NCI-H128 (cell line): ENCODE results near the gene AATK.
"Not testable (repeated sequence)": the region's sequence is repeated elsewhere in the genome, so short reads cannot be mapped to it uniquely, and the experiment has no call there.

Experiments used
- DNase-seq: peaks from one replicate; lab custom pipeline; 2025; ENCODE audit not compliant: unreplicated experiment; lab: John Stamatoyannopoulos, UW

The AATK gene

DNA sequence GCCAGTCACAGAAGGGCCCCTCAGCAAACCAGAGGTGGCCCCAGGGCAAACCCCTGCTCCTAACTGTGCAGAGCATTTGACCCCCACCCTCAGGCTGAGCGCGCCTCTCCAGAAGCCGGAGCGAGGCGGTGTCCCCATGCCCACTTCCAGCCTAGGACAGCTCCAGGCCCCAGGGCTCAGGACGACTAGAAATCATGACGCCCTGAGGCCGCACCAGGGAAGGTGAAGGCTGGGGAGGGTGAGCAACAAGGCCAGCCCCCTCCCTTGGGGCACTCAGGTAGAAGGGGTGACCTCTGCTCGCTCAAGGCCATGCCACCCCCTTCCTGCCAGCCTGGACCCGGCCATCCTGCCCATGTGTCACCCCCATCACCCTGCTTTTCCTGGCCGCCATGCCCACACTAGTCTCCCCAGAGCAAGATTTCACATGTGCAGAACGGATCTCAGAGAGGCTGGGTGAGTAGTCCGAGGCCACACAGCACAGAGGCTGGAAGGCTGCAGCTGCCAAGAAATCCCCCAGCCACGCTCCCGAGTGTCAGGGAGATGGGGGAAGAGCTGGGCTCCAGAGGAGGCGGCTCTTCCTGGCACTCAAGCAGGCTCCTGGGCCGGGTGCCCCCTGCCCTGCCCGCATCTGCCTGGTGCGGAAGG is 2.8 kb downstream of the AATK start:
- DNase-seq = no peak

DNA sequence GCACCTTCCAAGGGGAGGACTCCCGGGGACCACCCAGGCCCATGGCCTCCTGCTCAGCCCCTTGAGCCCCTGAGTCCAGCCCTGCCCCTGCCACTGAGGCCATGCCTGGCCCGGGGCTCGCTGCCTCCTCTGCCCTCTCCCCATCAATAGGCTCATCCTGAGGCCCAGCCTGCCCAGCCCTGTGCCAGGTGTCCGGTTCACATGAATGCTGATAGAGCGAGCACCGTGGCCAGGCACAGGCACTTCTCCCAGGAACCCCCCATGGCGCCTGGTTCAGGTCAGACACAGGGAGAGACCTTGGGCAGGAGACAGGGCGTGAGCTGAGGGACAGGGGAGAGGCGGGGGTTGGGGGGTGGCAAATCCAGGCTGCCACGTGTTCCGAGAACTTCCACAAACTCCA is 3.5 kb downstream of the AATK start:
- DNase-seq = no peak

GRCh38 chr17:81161972-81162371 is 4.0 kb downstream of the AATK start:
- DNase-seq = no peak

GRCh38 chr17:81161536-81161935 is 4.5 kb downstream of the AATK start:
- DNase-seq = no peak

GRCh38 chr17:81160747-81161453 is 5.1 kb downstream of the AATK start:
- no peak for DNase-seq

GRCh38 chr17:81160306-81160705 is 5.7 kb downstream of the AATK start:
- no peak for DNase-seq

GRCh38 chr17:81159611-81160265 is 6.3 kb downstream of the AATK start:
- DNase-seq = no peak

GRCh38 chr17:81158688-81159590 is 7.1 kb downstream of the AATK start:
- DNase-seq = no peak

DNA sequence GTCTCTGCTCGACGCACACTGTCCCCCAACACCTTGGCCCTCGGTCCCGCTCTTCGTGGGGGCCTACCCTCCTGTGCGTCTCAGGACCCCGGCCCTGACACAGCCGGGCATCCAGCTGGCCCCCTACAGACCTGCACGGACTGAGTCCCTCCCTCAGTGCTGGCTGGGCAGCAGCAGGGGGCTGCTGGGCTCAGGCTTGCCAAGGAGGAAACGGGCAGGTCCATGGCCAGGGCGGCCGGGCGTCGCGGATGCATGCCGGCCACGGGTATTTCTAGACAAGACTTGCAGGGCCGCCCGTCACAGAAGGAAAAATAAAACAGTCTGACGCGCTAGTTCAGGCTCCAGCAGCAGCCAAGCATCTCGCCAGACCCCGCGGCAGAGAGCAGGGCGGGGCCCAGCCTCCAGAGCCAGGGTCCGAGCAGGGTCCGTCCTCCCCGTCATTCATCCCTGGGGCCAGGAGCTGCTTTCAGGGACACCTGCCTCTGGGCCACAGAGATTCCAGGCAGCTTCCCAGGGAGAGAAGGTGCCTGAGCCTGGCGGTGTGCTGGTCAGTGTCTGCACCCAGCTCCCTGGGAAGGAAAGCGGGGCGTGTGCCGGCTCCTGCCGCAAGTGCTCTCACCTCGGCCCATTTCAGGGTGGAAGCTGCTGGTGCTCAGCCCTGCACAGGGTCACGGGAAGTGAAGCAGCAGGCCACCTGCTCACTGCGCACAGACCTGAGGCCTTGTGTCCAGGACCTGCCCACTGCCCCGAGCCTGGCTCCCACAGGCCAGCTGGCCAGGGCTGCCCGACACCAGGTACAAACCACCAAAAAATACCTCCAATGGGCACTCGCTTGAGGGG is 8.0 kb downstream of the AATK start:
- no peak for DNase-seq

GRCh38 chr17:81156866-81157805 is 8.9 kb downstream of the AATK start:
- DNase-seq = no peak

- no peak for DNase-seq
These were observed 11.1 kb downstream of the AATK start for GRCh38 chr17:81154961-81155360.

DNA sequence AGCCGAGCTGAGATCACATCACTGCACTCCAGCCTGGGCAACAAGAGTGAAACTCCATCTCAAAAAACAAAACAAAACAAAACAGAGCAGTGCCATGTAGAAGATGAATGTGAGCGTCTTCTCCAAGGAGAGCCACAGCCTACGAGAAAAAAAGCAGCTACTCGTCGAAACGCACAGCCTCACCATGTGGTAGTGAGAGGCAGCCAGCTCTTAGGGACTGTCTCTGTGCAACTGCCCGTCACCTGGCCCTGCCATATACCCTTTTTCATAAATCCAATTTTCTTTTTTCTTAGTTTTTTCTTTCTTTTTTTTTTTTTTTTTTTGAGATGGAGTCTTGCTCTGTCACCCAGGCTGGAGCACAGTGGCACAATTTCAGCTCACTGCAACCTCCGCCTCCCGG is 12.0 kb downstream of the AATK start:
- not testable (repeated sequence) for DNase-seq

GRCh38 chr17:81153340-81153803 is 12.6 kb downstream of the AATK start:
- no peak for DNase-seq

DNA sequence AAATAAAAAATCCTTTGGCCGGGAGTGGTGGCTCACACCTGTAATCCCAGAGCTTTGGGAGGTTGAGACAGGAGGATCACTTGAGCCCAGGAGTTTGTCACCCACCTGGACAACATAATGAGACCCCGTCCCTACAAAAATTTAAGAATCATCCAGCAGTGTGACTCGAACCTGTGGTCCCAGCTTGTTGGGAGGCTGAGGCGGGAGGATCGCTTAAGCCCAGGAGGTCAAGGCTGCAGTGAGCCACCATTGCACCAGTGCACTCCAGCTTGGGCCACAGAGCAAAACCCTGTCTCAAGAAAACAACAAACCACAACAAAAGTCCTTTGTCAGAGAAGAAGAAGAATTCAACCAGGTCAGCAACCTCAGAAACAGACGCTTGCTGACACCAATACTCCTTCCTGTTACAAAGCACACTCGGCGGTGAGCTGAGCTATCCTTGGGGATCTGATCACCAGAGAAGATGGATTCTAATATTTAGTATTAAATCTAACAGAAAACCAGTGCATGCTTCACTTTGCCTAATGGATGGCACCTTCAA is 13.7 kb downstream of the AATK start:
- DNase-seq = no peak

DNA sequence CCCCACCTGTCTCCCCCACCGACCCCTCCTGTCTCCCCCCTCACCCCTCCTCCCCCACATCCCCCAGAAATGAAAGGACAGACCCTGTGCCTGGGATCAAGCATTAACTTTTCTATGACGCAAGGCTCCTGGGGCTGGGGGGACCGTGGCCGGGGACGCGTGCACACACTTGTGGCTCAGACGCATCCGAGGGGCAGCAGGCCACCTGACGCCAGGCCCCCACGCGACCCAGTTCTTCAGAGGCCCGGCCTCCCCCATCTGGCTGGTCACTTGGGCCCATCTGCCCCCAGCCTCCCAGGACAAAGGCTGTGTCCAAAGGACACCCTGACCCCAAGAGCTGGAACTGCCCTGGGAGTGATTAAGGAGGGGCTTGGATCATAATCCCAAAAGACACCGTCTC is 14.7 kb downstream of the AATK start:
- no peak for DNase-seq

DNA sequence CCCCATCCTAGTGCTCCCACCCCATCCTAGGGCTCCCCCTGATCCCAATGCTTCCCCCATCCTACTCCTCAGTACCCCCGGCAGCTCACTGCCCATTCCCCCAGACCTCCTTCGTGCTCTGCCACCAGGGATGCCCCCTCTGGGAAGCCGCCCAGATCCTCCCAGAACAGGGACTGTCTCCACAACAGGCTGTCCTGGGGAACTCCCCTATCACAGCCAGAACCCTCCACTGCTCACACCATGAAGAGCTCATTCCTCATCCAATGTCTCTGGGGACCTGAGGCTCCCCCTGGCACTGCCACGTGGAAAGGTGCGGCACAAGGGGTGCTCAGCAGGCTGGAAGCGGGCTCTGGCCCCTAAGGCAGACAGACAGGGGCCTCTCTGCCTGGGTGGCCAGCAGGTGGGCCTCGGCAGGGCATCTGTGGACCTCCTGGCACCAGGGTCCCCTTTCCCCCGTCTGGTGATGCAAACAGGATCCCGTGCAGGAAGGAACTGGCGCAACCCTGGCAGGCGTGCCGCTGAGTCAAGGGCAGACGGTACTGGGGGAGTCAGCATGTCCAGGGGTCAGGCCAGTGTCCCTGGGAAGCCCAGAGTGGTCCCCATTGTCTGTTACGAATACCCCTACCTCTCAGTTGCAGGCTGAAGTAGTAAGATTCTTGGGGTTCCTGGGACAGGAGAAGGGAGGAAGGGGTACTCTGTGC is 15.5 kb downstream of the AATK start:
- DNase-seq = no peak

DNA sequence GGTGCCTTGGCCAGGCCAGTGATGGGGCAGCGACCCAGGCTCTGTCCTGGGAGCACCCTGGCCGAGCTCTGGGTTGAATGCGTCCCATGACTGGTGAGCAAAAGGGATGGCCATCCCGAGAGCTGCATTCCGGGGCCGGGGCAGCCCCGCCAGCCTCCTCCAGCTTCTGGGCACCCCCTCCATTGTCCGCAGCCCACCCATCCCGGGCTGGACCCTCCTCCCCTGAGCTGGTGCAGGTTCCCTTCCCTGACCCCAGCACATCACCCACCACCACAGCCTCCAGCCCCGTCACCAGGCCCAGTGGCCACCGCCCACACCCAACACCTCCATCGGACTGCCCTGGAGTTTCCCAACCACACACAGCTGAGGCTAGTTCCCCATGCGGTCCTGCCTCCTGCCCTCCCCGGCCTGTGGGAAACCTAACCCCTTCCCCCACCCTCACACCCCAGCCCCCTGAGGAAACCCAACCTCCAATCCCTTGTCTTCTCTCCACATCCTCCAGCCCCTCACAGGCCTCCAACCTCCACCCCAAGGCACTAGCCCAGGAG is 17.0 kb downstream of the AATK start:
- no peak for DNase-seq

DNA sequence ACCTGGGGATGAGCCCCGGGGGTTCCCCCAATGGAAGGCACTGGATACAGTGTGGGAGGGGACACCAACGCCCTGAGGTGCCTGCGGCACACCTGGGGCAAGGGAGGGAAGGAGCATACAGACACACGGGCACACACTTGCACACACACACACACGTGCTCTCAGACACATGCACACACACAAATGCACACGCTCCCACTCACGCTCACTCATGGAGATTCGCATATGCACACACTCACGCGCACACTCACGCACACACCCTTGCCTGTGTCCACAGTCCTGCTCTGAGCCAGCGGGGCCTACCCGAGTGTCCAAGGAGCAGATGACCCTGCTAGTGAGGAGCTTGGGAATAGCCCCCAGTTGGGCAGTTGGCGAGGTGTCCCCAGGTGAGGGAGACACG is 17.4 kb downstream of the AATK start:
- DNase-seq = no peak
